ENCODE measurements around the gene CEMIP2.
A peak's percentile ranks its signal among the peaks of the same experiment; 100 is the strongest.
"Not testable (repeated sequence)": the region's sequence is repeated elsewhere in the genome, so short reads cannot be mapped to it uniquely, and the experiment has no call there.

The CEMIP2 gene

GRCh38 chr9:71806901-71807307 lies 38.6 kb upstream of the CEMIP2 start:
- no peak overlapping the region for H3K4me3 ChIP-seq (replicated peaks in 1 of 2; ENCODE audit: low read depth in 2 of 2, low read length in 2 of 2)
- DNase-seq (ENCODE audit: low read depth in 2 of 2), result peak; percentile 79 to 86
- peak; percentile 97 for TF ChIP-seq CTCF (IDR thresholded peaks at IDR 0.05; ENCODE audit: low read depth, low read length)

GRCh38 chr9:71805096-71805495 lies 36.8 kb upstream of the CEMIP2 start:
- DNase-seq (ENCODE audit: low read depth in 2 of 2); H3K4me3 ChIP-seq (replicated peaks in 1 of 2; ENCODE audit: low read depth in 2 of 2, low read length in 2 of 2): not testable (repeated sequence)

GRCh38 chr9:71801826-71802225 lies 33.5 kb upstream of the CEMIP2 start:
- no peak for TF ChIP-seq CTCF (IDR thresholded peaks at IDR 0.05; ENCODE audit: low read depth, low read length)
- H3K4me3 ChIP-seq (replicated peaks in 1 of 2; ENCODE audit: low read depth in 2 of 2, low read length in 2 of 2), result no peak overlapping the region
- no peak for DNase-seq (ENCODE audit: low read depth in 2 of 2)

- no peak for DNase-seq (ENCODE audit: low read depth in 2 of 2)
- TF ChIP-seq CTCF (IDR thresholded peaks at IDR 0.05; ENCODE audit: low read depth, low read length), result no peak
- H3K4me3 ChIP-seq (replicated peaks in 1 of 2; ENCODE audit: low read depth in 2 of 2, low read length in 2 of 2), result no peak overlapping the region
These were observed 29.0 kb upstream of the CEMIP2 start for GRCh38 chr9:71797266-71797665.

- H3K4me3 ChIP-seq (replicated peaks in 1 of 2; ENCODE audit: low read depth in 2 of 2, low read length in 2 of 2), result no peak overlapping the region
- DNase-seq (ENCODE audit: low read depth in 2 of 2), result no peak
- TF ChIP-seq CTCF (IDR thresholded peaks at IDR 0.05; ENCODE audit: low read depth, low read length), result no peak
These were observed 27.9 kb upstream of the CEMIP2 start for GRCh38 chr9:71796100-71796767.

GRCh38 chr9:71795097-71795813 lies 26.9 kb upstream of the CEMIP2 start:
- TF ChIP-seq CTCF (IDR thresholded peaks at IDR 0.05; ENCODE audit: low read depth, low read length), result no peak
- H3K4me3 ChIP-seq (replicated peaks in 1 of 2; ENCODE audit: low read depth in 2 of 2, low read length in 2 of 2), result no peak overlapping the region
- no peak for DNase-seq (ENCODE audit: low read depth in 2 of 2)

GRCh38 chr9:71793386-71794105 lies 25.2 kb upstream of the CEMIP2 start:
- H3K4me3 ChIP-seq (replicated peaks in 1 of 2; ENCODE audit: low read depth in 2 of 2, low read length in 2 of 2), result no peak overlapping the region
- no peak for TF ChIP-seq CTCF (IDR thresholded peaks at IDR 0.05; ENCODE audit: low read depth, low read length)
- peak; percentile 30 to 47 for DNase-seq (ENCODE audit: low read depth in 2 of 2)

Measured in cardiac fibroblast (primary cell).